ENCODE measurements around the gene HAND2. TPM values are rescaled to one million over a fixed set of nuclear protein-coding genes. Genes with fewer than 3 reads are reported as not detected.

HAND2 gene
- total RNA-seq, 1 experiment from 2014 or later = 0.31 TPM

DNA sequence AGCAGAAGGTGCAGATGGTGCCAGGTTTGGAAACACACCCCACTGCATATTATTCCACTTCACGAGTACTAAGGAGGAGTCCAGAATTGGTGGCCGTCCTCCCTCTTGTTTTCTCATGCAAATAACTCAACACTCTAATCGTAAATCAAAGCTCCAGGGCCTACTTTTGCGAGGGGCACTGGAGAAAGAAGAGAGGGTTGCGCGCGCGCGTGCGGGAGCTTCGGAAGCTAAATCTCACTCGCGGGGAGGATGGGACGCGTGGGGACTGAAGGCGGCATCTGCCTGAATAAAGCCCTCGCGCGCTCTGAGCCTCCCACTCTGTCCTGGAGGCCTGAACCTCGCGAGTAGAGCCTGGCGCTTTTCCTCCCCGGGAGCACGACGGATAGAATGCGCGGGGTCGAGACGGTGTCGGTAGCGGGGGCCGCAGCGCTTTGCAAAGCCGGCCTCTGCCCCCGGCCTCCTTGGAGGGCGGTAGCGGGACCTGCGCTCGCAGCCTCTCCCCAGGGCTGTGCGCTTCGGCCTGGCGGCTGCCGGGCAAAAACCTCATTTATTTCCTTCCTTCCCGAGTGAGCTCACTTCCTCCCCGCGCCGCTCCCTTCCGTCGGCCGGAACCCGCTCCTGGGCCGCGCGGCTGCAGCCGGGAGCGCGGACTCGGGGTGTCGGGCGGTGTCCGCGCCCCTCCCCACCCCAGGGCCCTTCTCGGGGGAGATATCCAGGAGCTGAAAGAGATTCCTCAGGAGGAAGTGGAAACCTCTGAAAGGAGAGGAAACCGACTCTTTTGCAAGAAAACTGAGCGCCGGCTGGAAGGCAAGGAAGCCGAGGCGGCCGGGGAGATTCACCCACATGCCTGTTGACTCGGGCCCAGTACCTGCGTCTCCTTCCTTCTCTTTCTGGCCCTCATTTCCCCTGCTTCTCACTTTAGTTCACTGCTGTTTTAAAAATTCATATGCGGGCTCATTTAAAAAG, 20.7 kb downstream of the HAND2 start:
- POLR2A ChIA-PET = no interaction called here
- Histone ChIP-seq H3K27ac (ENCODE audit: low read length) (no peak overlapping the region), H3K9me3 (ENCODE audit: control insufficient read depth, insufficient read depth, low read depth, low read length) (no peaks in the 10 kb centered on the region), H3K27me3 (ENCODE audit: control insufficient read depth, insufficient read depth, low read length) (no peaks in the 10 kb centered on the region; the same call in 1 of the 2 replicates), H3K36me3 (ENCODE audit: control insufficient read depth, insufficient read depth, low read length) (no peaks in the 10 kb centered on the region), H3K4me1 (ENCODE audit: control insufficient read depth, insufficient read depth, low read length) (no peaks in the 10 kb centered on the region), H3K4me3 (ENCODE audit: low read depth in 2 of 2, low read length in 2 of 2) (peak overlapping the region in 1 of 2 experiments; percentile 20; a peak in 1 of 4 replicates)
- CTCF ChIA-PET = no interaction called here
- intact Hi-C loops (cut with micrococcal nuclease; ENCODE audit: unreplicated experiment) = loop anchor here (5.0 kb wide), 2 partner anchors 483 to 648 kb away; no protein-coding TSS in a partner anchor
- ATAC-seq = no peak
- in situ Hi-C loops (cut with HindIII; ENCODE audit: low pct_unique_long_range_greater_than_20kb, low sequenced_read_pairs) = no loop called here
- no TSS peak for BruUV-seq (replicated peaks)
- no peak for DNase-seq (ENCODE audit: low read depth, low spot score)
- TF ChIP-seq POLR2AphosphoS5 (IDR thresholded peaks at IDR 0.05; ENCODE audit: low read depth, low read length) (no peak), SIN3A (IDR thresholded peaks at IDR 0.05; ENCODE audit: borderline replicate concordance, insufficient read depth, low read depth, low read length) (no peak), TCF7L2 (IDR thresholded peaks at IDR 0.05; ENCODE audit: low read depth, low read length) (no peak)
- TF ChIP-seq, protein P1, sequence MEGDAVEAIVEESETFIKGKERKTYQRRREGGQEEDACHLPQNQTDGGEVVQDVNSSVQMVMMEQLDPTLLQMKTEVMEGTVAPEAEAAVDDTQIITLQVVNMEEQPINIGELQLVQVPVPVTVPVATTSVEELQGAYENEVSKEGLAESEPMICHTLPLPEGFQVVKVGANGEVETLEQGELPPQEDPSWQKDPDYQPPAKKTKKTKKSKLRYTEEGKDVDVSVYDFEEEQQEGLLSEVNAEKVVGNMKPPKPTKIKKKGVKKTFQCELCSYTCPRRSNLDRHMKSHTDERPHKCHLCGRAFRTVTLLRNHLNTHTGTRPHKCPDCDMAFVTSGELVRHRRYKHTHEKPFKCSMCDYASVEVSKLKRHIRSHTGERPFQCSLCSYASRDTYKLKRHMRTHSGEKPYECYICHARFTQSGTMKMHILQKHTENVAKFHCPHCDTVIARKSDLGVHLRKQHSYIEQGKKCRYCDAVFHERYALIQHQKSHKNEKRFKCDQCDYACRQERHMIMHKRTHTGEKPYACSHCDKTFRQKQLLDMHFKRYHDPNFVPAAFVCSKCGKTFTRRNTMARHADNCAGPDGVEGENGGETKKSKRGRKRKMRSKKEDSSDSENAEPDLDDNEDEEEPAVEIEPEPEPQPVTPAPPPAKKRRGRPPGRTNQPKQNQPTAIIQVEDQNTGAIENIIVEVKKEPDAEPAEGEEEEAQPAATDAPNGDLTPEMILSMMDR (IDR thresholded peaks at IDR 0.05) = no peak
- TF ChIP-seq, protein P2, sequence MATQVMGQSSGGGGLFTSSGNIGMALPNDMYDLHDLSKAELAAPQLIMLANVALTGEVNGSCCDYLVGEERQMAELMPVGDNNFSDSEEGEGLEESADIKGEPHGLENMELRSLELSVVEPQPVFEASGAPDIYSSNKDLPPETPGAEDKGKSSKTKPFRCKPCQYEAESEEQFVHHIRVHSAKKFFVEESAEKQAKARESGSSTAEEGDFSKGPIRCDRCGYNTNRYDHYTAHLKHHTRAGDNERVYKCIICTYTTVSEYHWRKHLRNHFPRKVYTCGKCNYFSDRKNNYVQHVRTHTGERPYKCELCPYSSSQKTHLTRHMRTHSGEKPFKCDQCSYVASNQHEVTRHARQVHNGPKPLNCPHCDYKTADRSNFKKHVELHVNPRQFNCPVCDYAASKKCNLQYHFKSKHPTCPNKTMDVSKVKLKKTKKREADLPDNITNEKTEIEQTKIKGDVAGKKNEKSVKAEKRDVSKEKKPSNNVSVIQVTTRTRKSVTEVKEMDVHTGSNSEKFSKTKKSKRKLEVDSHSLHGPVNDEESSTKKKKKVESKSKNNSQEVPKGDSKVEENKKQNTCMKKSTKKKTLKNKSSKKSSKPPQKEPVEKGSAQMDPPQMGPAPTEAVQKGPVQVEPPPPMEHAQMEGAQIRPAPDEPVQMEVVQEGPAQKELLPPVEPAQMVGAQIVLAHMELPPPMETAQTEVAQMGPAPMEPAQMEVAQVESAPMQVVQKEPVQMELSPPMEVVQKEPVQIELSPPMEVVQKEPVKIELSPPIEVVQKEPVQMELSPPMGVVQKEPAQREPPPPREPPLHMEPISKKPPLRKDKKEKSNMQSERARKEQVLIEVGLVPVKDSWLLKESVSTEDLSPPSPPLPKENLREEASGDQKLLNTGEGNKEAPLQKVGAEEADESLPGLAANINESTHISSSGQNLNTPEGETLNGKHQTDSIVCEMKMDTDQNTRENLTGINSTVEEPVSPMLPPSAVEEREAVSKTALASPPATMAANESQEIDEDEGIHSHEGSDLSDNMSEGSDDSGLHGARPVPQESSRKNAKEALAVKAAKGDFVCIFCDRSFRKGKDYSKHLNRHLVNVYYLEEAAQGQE (IDR thresholded peaks at IDR 0.05; ENCODE audit: insufficient read depth in 1 of 2, low read depth in 2 of 2, low read length in 1 of 2) = no peak

GRCh38 chr4:173508386-173509035, 21.5 kb downstream of the HAND2 start:
- intact Hi-C loops (cut with micrococcal nuclease; ENCODE audit: unreplicated experiment) (loop anchor here (5.0 kb wide), 2 partner anchors 484 to 649 kb away; no protein-coding TSS in a partner anchor), in situ Hi-C loops (cut with HindIII; ENCODE audit: low pct_unique_long_range_greater_than_20kb, low sequenced_read_pairs) (no loop called here)
- ChIA-PET POLR2A (no interaction called here), CTCF (no interaction called here)
- TF ChIP-seq, protein P1 (IDR thresholded peaks at IDR 0.05) = no peak
- TF ChIP-seq SIN3A (IDR thresholded peaks at IDR 0.05; ENCODE audit: borderline replicate concordance, insufficient read depth, low read depth, low read length) = no peak
- TF ChIP-seq POLR2AphosphoS5 (IDR thresholded peaks at IDR 0.05; ENCODE audit: low read depth, low read length) = no peak
- TF ChIP-seq, protein P2 (IDR thresholded peaks at IDR 0.05; ENCODE audit: insufficient read depth in 1 of 2, low read depth in 2 of 2, low read length in 1 of 2) = no peak
- TF ChIP-seq TCF7L2 (IDR thresholded peaks at IDR 0.05; ENCODE audit: low read depth, low read length) = no peak
- DNase-seq (ENCODE audit: low read depth, low spot score) (no peak), ATAC-seq (no peak)
- Histone ChIP-seq H3K36me3 (ENCODE audit: control insufficient read depth, insufficient read depth, low read length) (no peaks in the 10 kb centered on the region), H3K27ac (ENCODE audit: low read length) (no peak overlapping the region), H3K27me3 (ENCODE audit: control insufficient read depth, insufficient read depth, low read length) (no peaks in the 10 kb centered on the region; the same call in 1 of the 2 replicates), H3K9me3 (ENCODE audit: control insufficient read depth, insufficient read depth, low read depth, low read length) (no peaks in the 10 kb centered on the region), H3K4me3 (ENCODE audit: low read depth in 2 of 2, low read length in 2 of 2) (peak overlapping the region in 1 of 2 experiments; percentile 20; a peak in 1 of 4 replicates), H3K4me1 (ENCODE audit: control insufficient read depth, insufficient read depth, low read length) (no peaks in the 10 kb centered on the region)
- BruUV-seq (replicated peaks) = no TSS peak
